CD1c-positive myeloid dendritic cell (primary cell): Measurements from ENCODE around the gene EDNRA.
"Not testable (repeated sequence)": the region's sequence is repeated elsewhere in the genome, so short reads cannot be mapped to it uniquely, and the experiment has no call there.

Experiments used
- DNase-seq: peaks from one replicate; pipeline ENCODE4 v3.0.0-alpha.2; 2016; ENCODE audit errors: extremely low spot score

Gene EDNRA

GRCh38 chr4:147480891-147481576 lies at the start of gene EDNRA:
EDNRA (plus strand) TSS chr4:147481097; CDS start chr4:147485682, 4,585 bp downstream.
- no peak for DNase-seq

- not testable (repeated sequence) for DNase-seq
These were observed 46.5 kb upstream of the EDNRA start for GRCh38 chr4:147434370-147434769.

GRCh38 chr4:147440442-147440841 lies 40.5 kb upstream of the EDNRA start:
- no peak for DNase-seq

GRCh38 chr4:147447786-147448185 lies 33.1 kb upstream of the EDNRA start:
- no peak for DNase-seq

- no peak for DNase-seq
These were observed 27.2 kb upstream of the EDNRA start for GRCh38 chr4:147453561-147454141.

- DNase-seq = no peak
These were observed 24.2 kb upstream of the EDNRA start for GRCh38 chr4:147456706-147457105.

GRCh38 chr4:147461161-147461560 lies 19.7 kb upstream of the EDNRA start:
- DNase-seq = no peak

GRCh38 chr4:147463065-147463464 lies 17.8 kb upstream of the EDNRA start:
- no peak for DNase-seq

GRCh38 chr4:147465461-147465860 lies 15.4 kb upstream of the EDNRA start:
- DNase-seq = no peak

- no peak for DNase-seq
These were observed 3.5 kb upstream of the EDNRA start for GRCh38 chr4:147477439-147477838.

- DNase-seq = no peak
These were observed 1.5 kb upstream of the EDNRA start for GRCh38 chr4:147479376-147479775.

GRCh38 chr4:147479786-147480185 lies 1.1 kb upstream of the EDNRA start:
- no peak for DNase-seq

- DNase-seq = no peak
These were observed 401 bp upstream of the EDNRA start for GRCh38 chr4:147480502-147480890.

- no peak for DNase-seq
These were observed 746 bp downstream of the EDNRA start for GRCh38 chr4:147481577-147482109.

GRCh38 chr4:147482281-147482680 lies 1.4 kb downstream of the EDNRA start:
- no peak for DNase-seq

GRCh38 chr4:147485167-147485566 lies 4.3 kb downstream of the EDNRA start:
- DNase-seq = no peak

- DNase-seq = no peak
These were observed 6.7 kb downstream of the EDNRA start for GRCh38 chr4:147487616-147488015.

GRCh38 chr4:147488556-147488955 lies 7.7 kb downstream of the EDNRA start:
- DNase-seq = no peak

GRCh38 chr4:147491086-147491485 lies 10.2 kb downstream of the EDNRA start:
- no peak for DNase-seq

- DNase-seq = no peak
These were observed 11.4 kb downstream of the EDNRA start for GRCh38 chr4:147492306-147492705.

- DNase-seq = no peak
These were observed 11.9 kb downstream of the EDNRA start for GRCh38 chr4:147492761-147493160.

- no peak for DNase-seq
These were observed 12.4 kb downstream of the EDNRA start for GRCh38 chr4:147493307-147493706.

GRCh38 chr4:147494301-147494700 lies 13.4 kb downstream of the EDNRA start:
- no peak for DNase-seq
